Activated CD8-positive, alpha-beta T cell treated with anti-CD3 and anti-CD28 coated beads for 36 hours (primary cell): ENCODE results near the gene PCDH11X. TPM values are rescaled to one million over a fixed set of nuclear protein-coding genes. Genes with fewer than 3 reads are reported as not detected.
"Not testable (repeated sequence)": the region's sequence is repeated elsewhere in the genome, so short reads cannot be mapped to it uniquely, and the experiment has no call there.

ENCODE experiments used
- ATAC-seq: fragments of 200-7000 bp; cut with Tn5 transposase; one replicate; pipeline ENCODE4 v1.10.0; 2021; ENCODE audit warnings: mild to moderate bottlenecking, moderate library complexity
- CTCF ChIA-PET: fragments of 350-600 bp; sonication (Branson Sonifier 250); formaldehyde crosslinking; loops from one replicate; lab custom pipeline; 2021; ENCODE audit warnings: antibody characterized with exemption; lab: Charles Lee
- POLR2A ChIA-PET: fragments of 350-600 bp; sonication (Branson Sonifier 250); formaldehyde crosslinking; loops from one replicate; lab custom pipeline; 2021; ENCODE audit warnings: antibody characterized with exemption; lab: Charles Lee
- DNase-seq: peaks from one replicate; pipeline ENCODE4 v3.0.0-alpha.2; 2020
- H3K27ac Mint-ChIP-seq: one replicate; pipeline ENCODE4 v1.8.0; 2021; ENCODE audit warnings: mild to moderate bottlenecking, mixed read lengths
- H3K27me3 Mint-ChIP-seq: one replicate; pipeline ENCODE4 v1.8.0; 2021; ENCODE audit warnings: mixed read lengths
- H3K36me3 Mint-ChIP-seq: one replicate; pipeline ENCODE4 v1.8.0; 2021; ENCODE audit warnings: low read depth, mixed read lengths
- H3K4me1 Mint-ChIP-seq: one replicate; pipeline ENCODE4 v1.8.0; 2021; ENCODE audit warnings: low read depth, mixed read lengths
- H3K4me3 Mint-ChIP-seq: one replicate; pipeline ENCODE4 v1.8.0; 2021; ENCODE audit warnings: mild to moderate bottlenecking, moderate library complexity, mixed read lengths
- H3K9me3 Mint-ChIP-seq: one replicate; pipeline ENCODE4 v1.8.0; 2021; ENCODE audit warnings: mixed read lengths
- intact Hi-C: fragments of 100-400 bp; cut with micrococcal nuclease; formaldehyde crosslinking; loops from one replicate; pipeline ENCODE4 v1.10.0; 2022
- total RNA-seq, 2 experiments: library from RNA; stranded (reverse); gene quantifications; one replicate each; pipeline ENCODE4 v1.2.3, GENCODE V29; 2021

The PCDH11X gene, protein sequence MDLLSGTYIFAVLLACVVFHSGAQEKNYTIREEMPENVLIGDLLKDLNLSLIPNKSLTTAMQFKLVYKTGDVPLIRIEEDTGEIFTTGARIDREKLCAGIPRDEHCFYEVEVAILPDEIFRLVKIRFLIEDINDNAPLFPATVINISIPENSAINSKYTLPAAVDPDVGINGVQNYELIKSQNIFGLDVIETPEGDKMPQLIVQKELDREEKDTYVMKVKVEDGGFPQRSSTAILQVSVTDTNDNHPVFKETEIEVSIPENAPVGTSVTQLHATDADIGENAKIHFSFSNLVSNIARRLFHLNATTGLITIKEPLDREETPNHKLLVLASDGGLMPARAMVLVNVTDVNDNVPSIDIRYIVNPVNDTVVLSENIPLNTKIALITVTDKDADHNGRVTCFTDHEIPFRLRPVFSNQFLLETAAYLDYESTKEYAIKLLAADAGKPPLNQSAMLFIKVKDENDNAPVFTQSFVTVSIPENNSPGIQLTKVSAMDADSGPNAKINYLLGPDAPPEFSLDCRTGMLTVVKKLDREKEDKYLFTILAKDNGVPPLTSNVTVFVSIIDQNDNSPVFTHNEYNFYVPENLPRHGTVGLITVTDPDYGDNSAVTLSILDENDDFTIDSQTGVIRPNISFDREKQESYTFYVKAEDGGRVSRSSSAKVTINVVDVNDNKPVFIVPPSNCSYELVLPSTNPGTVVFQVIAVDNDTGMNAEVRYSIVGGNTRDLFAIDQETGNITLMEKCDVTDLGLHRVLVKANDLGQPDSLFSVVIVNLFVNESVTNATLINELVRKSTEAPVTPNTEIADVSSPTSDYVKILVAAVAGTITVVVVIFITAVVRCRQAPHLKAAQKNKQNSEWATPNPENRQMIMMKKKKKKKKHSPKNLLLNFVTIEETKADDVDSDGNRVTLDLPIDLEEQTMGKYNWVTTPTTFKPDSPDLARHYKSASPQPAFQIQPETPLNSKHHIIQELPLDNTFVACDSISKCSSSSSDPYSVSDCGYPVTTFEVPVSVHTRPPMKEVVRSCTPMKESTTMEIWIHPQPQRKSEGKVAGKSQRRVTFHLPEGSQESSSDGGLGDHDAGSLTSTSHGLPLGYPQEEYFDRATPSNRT (N-terminal part only)
- not detected for total RNA-seq

DNA sequence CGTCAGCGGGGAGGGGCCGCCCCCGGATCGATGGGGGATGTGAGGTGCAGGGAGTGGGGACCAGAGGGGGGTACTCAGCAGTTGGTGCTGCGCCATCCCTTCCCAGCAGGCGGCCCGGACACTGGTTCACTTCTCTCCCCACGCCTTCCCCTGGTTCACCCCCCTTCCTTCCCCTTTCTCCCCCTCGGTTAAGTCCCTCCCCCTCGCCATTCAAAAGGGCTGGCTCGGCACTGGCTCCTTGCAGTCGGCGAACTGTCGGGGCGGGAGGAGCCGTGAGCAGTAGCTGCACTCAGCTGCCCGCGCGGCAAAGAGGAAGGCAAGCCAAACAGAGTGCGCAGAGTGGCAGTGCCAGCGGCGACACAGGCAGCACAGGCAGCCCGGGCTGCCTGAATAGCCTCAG, at the start of gene PCDH11X:
Gene PCDH11X, plus strand, starts transcription at position 241 of the 400 bp plus-strand sequence. CDS start 56,130 bp downstream, outside the sequence.
- H3K27me3 Mint-ChIP-seq, H3K9me3 Mint-ChIP-seq, intact Hi-C loops, H3K4me3 Mint-ChIP-seq, POLR2A ChIA-PET, H3K4me1 Mint-ChIP-seq, H3K27ac Mint-ChIP-seq, CTCF ChIA-PET, H3K36me3 Mint-ChIP-seq: not testable (repeated sequence)
- ATAC-seq = peak; percentile 24
- DNase-seq = peak; percentile 3

DNA sequence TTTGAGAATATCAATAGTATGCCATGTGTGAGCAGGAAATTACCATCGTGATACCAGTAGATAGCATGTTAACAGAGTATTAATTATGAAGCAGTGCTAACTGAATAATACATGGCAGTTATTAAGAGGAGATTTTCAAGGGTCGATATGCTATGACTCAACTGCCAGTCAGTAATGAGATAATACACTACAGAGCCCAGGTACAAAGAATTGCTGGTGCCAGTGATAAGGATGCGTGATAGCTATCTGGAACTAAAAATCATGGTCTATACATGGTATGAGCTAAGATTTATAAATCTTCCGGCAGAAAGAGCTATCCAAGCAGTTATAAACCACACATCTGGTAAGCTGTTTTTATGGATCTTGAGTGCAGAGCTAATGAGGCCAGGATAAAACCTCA, 31.7 kb upstream of the PCDH11X start:
- H3K27me3 Mint-ChIP-seq, H3K4me1 Mint-ChIP-seq, H3K4me3 Mint-ChIP-seq, DNase-seq, CTCF ChIA-PET, POLR2A ChIA-PET, H3K9me3 Mint-ChIP-seq, ATAC-seq, H3K36me3 Mint-ChIP-seq, H3K27ac Mint-ChIP-seq, intact Hi-C loops: not testable (repeated sequence)

DNA sequence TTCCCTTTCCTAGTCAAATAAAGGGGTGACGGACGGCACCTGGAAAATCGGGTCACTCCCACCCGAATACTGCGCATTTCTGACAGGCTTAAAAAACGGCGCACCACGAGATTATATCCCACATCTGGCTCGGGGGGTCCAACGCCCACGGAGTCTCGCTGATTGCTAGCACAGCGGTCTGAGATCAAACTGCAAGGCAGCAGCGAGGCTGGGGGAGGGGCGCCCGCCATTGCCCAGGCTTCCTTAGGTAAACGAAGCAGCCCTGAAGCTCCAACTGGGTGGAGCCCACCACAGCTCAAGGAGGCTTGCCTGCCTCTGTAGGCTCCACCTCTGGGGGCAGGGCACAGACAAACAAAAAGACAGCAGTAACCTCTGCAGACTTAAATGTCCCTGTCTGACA, 26.2 kb upstream of the PCDH11X start:
- POLR2A ChIA-PET, H3K4me1 Mint-ChIP-seq, ATAC-seq, intact Hi-C loops, H3K27ac Mint-ChIP-seq, H3K4me3 Mint-ChIP-seq, H3K27me3 Mint-ChIP-seq, CTCF ChIA-PET, DNase-seq, H3K36me3 Mint-ChIP-seq, H3K9me3 Mint-ChIP-seq: not testable (repeated sequence)

DNA sequence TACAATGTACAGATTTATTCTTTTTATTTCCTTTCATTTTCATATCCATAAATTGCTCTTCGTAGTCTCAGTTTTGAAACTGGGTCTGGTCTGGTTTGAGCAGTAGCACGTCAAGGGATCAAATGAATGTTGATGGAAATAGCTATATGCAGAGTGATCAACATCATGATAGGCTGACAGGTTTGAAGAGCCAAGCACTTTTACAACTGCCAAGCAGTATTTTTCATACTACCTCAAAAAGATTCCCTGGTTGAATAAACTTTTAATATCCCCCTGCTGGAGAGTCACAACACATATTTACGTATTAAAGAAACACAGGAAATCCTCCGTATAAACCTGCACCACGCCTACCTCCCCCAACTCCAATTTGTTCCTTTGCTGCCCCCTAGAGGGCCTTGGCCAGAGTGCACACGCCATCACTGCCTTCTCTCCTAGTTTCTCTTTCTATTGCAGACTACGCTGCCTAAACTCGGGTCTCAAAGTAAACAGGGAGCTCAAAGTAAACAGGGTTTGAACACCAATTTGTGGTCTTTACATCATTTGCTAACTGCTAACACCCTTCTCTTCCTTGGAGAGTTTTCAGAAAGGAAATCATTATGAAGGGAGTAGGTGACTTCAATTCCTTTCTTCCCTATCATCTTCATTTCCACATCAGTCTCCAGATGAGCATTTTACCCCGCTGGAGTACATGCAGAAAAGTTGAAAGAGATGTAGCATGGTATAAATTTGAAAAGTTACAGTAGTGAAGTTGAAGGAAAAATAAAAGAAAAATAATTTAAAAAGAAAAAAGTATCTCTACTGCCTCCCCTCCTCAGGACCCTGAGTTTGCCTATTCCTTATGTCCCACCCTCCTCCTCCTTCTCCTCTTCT, 8.3 kb upstream of the PCDH11X start:
- POLR2A ChIA-PET, H3K36me3 Mint-ChIP-seq, H3K4me1 Mint-ChIP-seq, H3K27ac Mint-ChIP-seq, H3K27me3 Mint-ChIP-seq, H3K4me3 Mint-ChIP-seq, intact Hi-C loops, H3K9me3 Mint-ChIP-seq, DNase-seq, CTCF ChIA-PET: not testable (repeated sequence)
- peak; percentile 82 for ATAC-seq

DNA sequence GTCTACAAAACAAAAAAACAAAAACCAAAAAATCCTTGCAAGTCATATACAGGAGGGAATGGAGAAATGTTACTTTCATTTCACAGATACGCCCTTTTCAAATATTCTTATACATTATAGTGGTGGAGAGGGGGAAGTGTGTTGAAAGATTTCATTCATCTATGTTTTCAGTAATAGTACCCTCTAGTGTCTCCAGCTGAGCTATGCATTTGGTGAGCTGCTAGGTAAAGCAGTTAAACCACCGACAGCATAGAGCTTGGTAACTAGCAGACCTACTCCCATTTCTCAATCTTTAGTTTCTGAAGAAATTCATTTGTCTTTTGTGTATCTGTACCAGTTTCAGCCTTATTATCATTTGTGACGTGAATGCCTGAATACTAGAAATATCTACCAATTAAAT, 5.2 kb upstream of the PCDH11X start:
- H3K27ac Mint-ChIP-seq, H3K4me1 Mint-ChIP-seq, CTCF ChIA-PET, ATAC-seq, intact Hi-C loops, H3K36me3 Mint-ChIP-seq, DNase-seq, POLR2A ChIA-PET, H3K4me3 Mint-ChIP-seq, H3K9me3 Mint-ChIP-seq, H3K27me3 Mint-ChIP-seq: not testable (repeated sequence)

DNA sequence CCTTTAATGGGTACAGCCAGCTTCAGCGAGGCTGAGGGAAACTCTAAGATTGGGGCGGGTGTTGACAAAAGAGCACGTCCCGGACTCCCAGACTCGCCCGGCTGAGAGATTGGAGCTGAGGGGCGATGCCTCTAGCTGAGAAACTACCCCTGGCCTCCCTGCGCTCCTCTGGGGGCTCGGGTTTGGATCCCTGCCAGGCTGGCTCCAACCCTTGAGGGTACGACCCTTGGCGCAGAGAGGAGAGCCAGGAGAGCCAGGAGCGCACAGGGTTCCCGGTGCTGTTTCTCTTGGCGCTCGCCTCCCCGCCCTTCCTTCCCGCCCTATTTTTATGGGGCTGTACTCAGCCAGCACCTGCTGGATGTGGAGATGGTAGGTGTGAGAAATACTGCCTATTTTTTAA, 833 bp downstream of the PCDH11X start:
- H3K4me3 Mint-ChIP-seq, H3K36me3 Mint-ChIP-seq, H3K27ac Mint-ChIP-seq, intact Hi-C loops, DNase-seq, H3K4me1 Mint-ChIP-seq, CTCF ChIA-PET, ATAC-seq, POLR2A ChIA-PET, H3K27me3 Mint-ChIP-seq, H3K9me3 Mint-ChIP-seq: not testable (repeated sequence)

- H3K36me3 Mint-ChIP-seq, intact Hi-C loops, H3K9me3 Mint-ChIP-seq, ATAC-seq, H3K4me3 Mint-ChIP-seq, H3K27me3 Mint-ChIP-seq, H3K4me1 Mint-ChIP-seq, CTCF ChIA-PET, H3K27ac Mint-ChIP-seq, DNase-seq, POLR2A ChIA-PET: not testable (repeated sequence)
These were observed 1.5 kb downstream of the PCDH11X start for GRCh38 chrX:91780698-91781097.

GRCh38 chrX:91781553-91782298, 2.6 kb downstream of the PCDH11X start:
- POLR2A ChIA-PET, H3K27ac Mint-ChIP-seq, DNase-seq, H3K4me3 Mint-ChIP-seq, intact Hi-C loops, H3K9me3 Mint-ChIP-seq, ATAC-seq, H3K27me3 Mint-ChIP-seq, H3K4me1 Mint-ChIP-seq, H3K36me3 Mint-ChIP-seq, CTCF ChIA-PET: not testable (repeated sequence)

GRCh38 chrX:91782825-91783224, 3.6 kb downstream of the PCDH11X start:
- CTCF ChIA-PET, H3K4me3 Mint-ChIP-seq, H3K4me1 Mint-ChIP-seq, intact Hi-C loops, ATAC-seq, DNase-seq, H3K9me3 Mint-ChIP-seq, H3K27me3 Mint-ChIP-seq, H3K27ac Mint-ChIP-seq, H3K36me3 Mint-ChIP-seq, POLR2A ChIA-PET: not testable (repeated sequence)

- CTCF ChIA-PET, H3K27me3 Mint-ChIP-seq, DNase-seq, H3K36me3 Mint-ChIP-seq, H3K9me3 Mint-ChIP-seq, POLR2A ChIA-PET, ATAC-seq, H3K4me1 Mint-ChIP-seq, H3K27ac Mint-ChIP-seq, H3K4me3 Mint-ChIP-seq, intact Hi-C loops: not testable (repeated sequence)
These were observed 38.4 kb downstream of the PCDH11X start for GRCh38 chrX:91817537-91817936.
